NT2/D1 (cell line): ENCODE data around the gene PLA2G6.
A peak's percentile ranks its signal among the peaks of the same experiment; 100 is the strongest.

Experiments
- DNase-seq: peaks from one replicate; pipeline ENCODE4 v3.0.0-alpha.2; 2011; ENCODE audit warnings: low read depth, low spot score
- H3K27me3 ChIP-seq: 2 replicates; pipeline ENCODE4 v1.6.0; 2011; ENCODE audit warnings: mild to moderate bottlenecking; ENCODE audit not compliant: insufficient read length, insufficient read depth
- H3K36me3 ChIP-seq: 2 replicates; pipeline ENCODE4 v1.6.1; 2011; ENCODE audit warnings: mild to moderate bottlenecking, low read length, mixed read lengths; ENCODE audit not compliant: insufficient read depth, insufficient read length
- H3K4me1 ChIP-seq: 2 replicates; pipeline ENCODE4 v1.5.1; 2011; ENCODE audit not compliant: insufficient read depth, insufficient read length
- H3K4me3 ChIP-seq: 2 replicates; pipeline ENCODE4 v1.5.1; 2011; ENCODE audit warnings: low read depth; ENCODE audit not compliant: insufficient read length
- H3K9ac ChIP-seq: 2 replicates; pipeline ENCODE4 v1.6.0; 2011; ENCODE audit warnings: low read depth; ENCODE audit not compliant: insufficient read length
- H3K9me3 ChIP-seq: 2 replicates; pipeline ENCODE4 v1.5.1; 2011; ENCODE audit warnings: mild to moderate bottlenecking, low read length; ENCODE audit not compliant: insufficient read depth
- SUZ12 ChIP-seq: IDR thresholded peaks from 2 replicates; pipeline ENCODE4 v1.6.1; 2011; ENCODE audit not compliant: insufficient read length, insufficient read depth; ENCODE audit errors: extremely low read depth
- YY1 ChIP-seq: IDR thresholded peaks from 2 replicates; pipeline ENCODE4 v1.6.1; 2011; ENCODE audit not compliant: insufficient read length, insufficient read depth
- ZNF274 ChIP-seq: IDR thresholded peaks from 2 replicates; pipeline ENCODE4 v1.6.1; 2011; ENCODE audit warnings: mild to moderate bottlenecking, low read depth, low read length

The PLA2G6 gene, protein sequence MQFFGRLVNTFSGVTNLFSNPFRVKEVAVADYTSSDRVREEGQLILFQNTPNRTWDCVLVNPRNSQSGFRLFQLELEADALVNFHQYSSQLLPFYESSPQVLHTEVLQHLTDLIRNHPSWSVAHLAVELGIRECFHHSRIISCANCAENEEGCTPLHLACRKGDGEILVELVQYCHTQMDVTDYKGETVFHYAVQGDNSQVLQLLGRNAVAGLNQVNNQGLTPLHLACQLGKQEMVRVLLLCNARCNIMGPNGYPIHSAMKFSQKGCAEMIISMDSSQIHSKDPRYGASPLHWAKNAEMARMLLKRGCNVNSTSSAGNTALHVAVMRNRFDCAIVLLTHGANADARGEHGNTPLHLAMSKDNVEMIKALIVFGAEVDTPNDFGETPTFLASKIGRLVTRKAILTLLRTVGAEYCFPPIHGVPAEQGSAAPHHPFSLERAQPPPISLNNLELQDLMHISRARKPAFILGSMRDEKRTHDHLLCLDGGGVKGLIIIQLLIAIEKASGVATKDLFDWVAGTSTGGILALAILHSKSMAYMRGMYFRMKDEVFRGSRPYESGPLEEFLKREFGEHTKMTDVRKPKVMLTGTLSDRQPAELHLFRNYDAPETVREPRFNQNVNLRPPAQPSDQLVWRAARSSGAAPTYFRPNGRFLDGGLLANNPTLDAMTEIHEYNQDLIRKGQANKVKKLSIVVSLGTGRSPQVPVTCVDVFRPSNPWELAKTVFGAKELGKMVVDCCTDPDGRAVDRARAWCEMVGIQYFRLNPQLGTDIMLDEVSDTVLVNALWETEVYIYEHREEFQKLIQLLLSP

DNA sequence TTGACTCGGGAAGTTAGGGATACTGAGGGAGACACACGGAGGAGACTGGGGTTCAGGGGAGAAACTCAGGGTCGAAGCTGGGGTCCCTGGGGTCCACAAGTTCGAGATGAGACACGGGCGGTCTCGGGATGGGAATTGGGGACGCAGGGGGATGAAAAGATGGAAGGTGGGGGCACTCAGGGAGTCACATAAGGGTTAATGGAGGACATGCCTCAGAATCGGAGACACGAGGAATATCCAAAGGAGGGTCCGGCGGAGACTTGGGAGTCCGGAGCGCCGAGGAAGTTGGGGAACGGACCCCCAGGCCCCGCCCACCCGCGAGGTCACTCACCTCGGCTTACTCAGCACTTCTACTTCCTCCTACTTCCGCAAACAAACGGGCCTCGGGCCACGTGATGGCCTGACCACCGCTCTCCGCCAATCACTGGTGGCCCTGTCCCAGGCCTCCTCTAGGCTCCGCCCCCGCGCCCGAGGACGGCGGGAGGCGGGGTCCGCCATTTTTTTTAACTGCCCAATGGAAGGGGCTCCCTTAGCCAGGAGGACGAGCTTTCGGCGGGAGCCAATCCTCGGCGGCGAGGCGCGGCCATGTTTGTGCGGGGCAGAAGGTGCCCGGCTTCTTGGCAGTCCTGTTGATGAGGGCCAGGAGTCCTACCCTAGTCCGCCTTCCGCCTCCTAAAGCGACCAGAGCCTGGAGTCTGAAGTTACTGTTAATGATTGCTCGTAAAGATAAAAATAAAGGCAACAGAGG lies at the start of gene PLA2G6:
Gene PLA2G6 (minus strand): TSS at position 378 of the 748 bp plus-strand sequence. CDS start 12,404 bp downstream, outside the sequence.
- H3K27me3 ChIP-seq: no peaks in the 10 kb centered on the region
- DNase-seq: peak; percentile 95
- no peaks in the 10 kb centered on the region for H3K36me3 ChIP-seq
- H3K4me1 ChIP-seq: peaks cover 2% of the 10 kb centered on the region
- TF ChIP-seq SUZ12: no peak
- TF ChIP-seq YY1: peak; percentile 93
- peak within 1 kb of the TSS; percentile 99 for H3K9ac ChIP-seq
- peak within 1 kb of the TSS; percentile 73 for H3K4me3 ChIP-seq
- no peaks in the 10 kb centered on the region for H3K9me3 ChIP-seq

DNA sequence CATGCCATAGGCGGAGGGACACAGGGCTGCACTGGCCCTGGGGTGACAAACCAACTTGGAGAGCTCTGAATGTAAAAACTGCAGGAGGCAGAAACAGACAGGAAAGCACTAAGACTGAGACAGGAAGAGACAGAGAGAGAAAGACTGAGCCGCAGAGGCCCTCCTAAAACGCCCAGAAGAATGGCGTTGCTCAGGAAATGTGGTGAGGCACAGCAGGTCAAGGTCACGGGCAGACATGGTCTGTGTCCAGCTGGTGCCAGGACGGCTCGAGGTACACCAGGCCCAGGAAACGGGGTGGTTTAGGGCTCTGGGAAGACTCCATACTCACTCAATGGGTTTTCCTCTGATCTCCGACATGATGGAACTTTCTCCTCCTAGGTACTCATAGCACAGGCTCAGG lies 49.3 kb upstream of the PLA2G6 start:
- H3K4me3 ChIP-seq: no peak overlapping the region
- no peaks in the 10 kb centered on the region for H3K27me3 ChIP-seq
- no peak for DNase-seq
- TF ChIP-seq ZNF274: no peak
- TF ChIP-seq SUZ12: no peak
- no peak for TF ChIP-seq YY1
- peaks cover 6% of the 10 kb centered on the region for H3K4me1 ChIP-seq
- H3K9ac ChIP-seq: no peak overlapping the region
- no peaks in the 10 kb centered on the region for H3K9me3 ChIP-seq
- H3K36me3 ChIP-seq: peaks cover 83% of the 10 kb centered on the region

DNA sequence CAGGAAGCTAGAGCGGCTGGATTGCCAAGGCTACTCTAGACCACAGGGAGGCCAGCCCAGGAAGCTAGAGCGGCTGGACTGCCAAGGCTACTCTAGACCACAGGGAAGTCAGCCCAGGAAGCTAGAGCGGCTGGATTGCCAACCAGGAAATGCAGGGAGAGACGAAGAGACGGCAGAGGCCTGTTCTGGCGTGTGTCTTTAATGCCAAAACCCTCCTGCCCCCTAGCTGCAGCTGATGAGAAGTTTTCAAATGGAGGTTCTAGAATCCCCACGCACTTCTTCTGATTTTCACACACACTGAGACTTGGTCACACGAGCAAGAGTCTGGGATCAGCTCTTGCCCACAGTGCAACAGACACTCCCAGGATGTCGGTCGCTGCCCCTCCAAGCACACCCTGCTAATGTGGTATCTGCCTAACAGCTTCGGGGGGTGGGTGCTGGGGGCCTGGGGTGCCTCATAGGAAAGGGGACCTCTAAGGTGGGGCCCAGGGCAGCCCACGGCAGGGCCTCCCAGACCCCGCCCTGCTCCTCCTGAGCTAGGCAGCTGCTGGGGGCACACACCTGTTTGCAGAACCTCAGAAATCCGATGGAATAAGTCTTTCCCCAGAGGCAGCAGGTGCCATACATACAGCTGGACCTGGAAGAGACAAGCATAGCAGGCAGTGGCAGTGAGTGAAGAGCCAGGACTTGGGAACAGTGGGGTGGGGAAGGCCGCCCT lies 48.6 kb upstream of the PLA2G6 start:
- TF ChIP-seq YY1: no peak
- no peak for TF ChIP-seq ZNF274
- H3K4me1 ChIP-seq: peaks cover 6% of the 10 kb centered on the region
- H3K4me3 ChIP-seq: no peak overlapping the region
- H3K27me3 ChIP-seq: no peaks in the 10 kb centered on the region
- H3K9me3 ChIP-seq: no peaks in the 10 kb centered on the region
- DNase-seq: peak; percentile 18
- peaks cover 82% of the 10 kb centered on the region for H3K36me3 ChIP-seq
- no peak overlapping the region for H3K9ac ChIP-seq

DNA sequence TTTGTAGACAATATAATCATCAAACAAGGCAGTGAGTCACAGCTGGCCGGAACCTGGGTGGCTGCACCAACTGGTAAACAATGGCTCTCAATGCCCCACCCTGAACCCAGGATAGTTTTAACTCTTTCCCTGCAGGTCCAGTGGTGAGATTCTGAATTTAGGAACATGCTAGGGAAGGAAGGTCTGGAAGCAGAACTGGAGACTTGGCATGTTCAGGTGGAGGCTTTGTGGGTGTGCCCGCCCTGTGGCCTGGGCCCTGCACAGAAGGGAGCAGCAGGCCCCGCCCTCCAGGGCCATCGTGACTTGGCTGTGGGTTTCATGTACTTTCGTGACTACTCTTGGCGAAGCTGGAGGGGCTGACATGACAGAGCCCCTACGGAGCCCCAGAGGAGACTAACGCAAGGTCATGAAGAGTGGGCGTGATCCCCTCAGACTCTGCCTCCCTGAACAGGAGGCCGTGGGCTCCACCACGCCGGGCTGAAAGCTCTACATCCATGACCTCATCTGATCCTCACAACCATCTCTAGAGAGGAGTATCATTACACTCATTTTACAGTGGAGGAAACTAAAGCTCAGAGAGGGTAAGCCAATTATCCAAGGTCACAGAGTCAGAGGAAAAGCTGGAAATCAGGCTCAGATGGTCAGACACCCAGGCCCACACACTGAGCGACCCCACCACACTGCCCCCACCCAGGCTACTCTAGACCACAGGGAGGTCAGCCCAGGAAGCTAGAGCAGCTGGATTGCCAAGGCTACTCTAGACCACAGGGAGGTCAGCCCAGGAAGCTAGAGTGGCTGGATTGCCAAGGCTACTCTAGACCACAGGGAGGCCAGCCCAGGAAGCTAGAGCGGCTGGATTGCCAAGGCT lies 47.5 kb upstream of the PLA2G6 start:
- no peak for DNase-seq
- H3K4me3 ChIP-seq: no peak overlapping the region
- H3K36me3 ChIP-seq: peaks cover 81% of the 10 kb centered on the region
- TF ChIP-seq YY1 (no peak), SUZ12 (no peak), ZNF274 (no peak)
- H3K27me3 ChIP-seq: no peaks in the 10 kb centered on the region
- H3K4me1 ChIP-seq: peaks cover 6% of the 10 kb centered on the region
- H3K9ac ChIP-seq: no peak overlapping the region
- no peaks in the 10 kb centered on the region for H3K9me3 ChIP-seq

DNA sequence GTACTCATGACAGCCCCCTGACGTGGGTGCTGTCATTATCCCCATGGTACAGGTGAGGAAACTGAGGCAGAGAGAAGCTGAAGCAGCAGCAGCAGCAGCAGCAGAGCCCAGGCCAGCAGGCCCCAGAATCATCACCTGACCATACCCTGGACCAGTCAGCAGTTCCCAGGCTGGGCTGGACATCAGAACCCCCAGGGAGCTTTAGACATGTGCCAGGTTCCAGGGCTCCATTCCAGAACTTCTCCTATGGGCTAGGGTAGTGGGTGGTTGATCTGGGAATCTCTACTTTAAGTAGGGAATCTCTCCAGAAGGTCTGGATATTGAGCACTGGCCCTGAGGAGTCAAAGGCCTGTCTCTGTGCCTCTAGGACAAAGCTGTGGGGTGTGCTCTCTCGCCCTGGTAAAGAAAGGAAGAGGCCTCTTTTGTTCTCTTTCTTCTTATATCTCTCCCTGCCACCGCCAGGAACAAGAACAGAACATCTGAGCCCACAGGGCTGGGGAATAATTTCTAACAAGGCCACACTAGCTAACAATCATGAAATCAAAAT lies 46.8 kb upstream of the PLA2G6 start:
- peaks cover 6% of the 10 kb centered on the region for H3K4me1 ChIP-seq
- H3K27me3 ChIP-seq: no peaks in the 10 kb centered on the region
- no peak overlapping the region for H3K9ac ChIP-seq
- H3K36me3 ChIP-seq: peaks cover 77% of the 10 kb centered on the region
- H3K9me3 ChIP-seq: no peaks in the 10 kb centered on the region
- no peak overlapping the region for H3K4me3 ChIP-seq
- no peak for DNase-seq
- TF ChIP-seq ZNF274 (no peak), YY1 (no peak), SUZ12 (no peak)
